Jurkat, Clone E6-1 (cell line): ENCODE measurements around the gene GNAO1.

Experiments used
- DNase-seq: peaks from one replicate; pipeline ENCODE4 v3.0.0-alpha.2; 2011; ENCODE audit warnings: low read depth, low spot score
- H3K4me3 ChIP-seq: 2 replicates; pipeline ENCODE4 v1.5.1; 2011; ENCODE audit warnings: mild to moderate bottlenecking, low read length, control low read depth, moderate library complexity

GNAO1 gene

GRCh38 chr16:56275801-56276200, 84.5 kb downstream of the GNAO1 start:
- no peak overlapping the region for H3K4me3 ChIP-seq
- DNase-seq, result no peak

DNA sequence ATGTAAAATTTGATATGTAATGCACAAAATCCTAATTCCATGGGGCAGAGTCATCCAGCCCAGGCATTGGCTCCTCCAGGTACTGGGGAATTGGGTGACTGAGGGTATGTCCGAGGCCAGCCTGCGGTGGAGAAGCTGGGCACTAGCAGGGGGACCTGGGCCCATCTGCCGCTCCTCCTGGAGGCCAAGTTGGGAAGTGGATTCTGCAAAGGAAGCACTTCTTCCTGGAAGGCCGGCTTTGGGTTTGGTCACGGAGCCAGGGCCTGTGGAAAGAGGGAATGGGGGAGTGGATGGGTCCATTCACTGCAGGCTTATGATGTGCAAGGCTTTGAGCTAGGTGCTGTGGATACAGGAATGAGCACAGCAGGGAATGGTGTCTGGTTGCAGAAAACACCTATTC, 85.8 kb downstream of the GNAO1 start:
- no peak for DNase-seq

GRCh38 chr16:56278196-56278855, 87.0 kb downstream of the GNAO1 start:
- DNase-seq, result no peak
- H3K4me3 ChIP-seq, result no peak overlapping the region

More for the DNA sequence above, 85.8 kb downstream of the GNAO1 start:
- no peak overlapping the region for H3K4me3 ChIP-seq

DNA sequence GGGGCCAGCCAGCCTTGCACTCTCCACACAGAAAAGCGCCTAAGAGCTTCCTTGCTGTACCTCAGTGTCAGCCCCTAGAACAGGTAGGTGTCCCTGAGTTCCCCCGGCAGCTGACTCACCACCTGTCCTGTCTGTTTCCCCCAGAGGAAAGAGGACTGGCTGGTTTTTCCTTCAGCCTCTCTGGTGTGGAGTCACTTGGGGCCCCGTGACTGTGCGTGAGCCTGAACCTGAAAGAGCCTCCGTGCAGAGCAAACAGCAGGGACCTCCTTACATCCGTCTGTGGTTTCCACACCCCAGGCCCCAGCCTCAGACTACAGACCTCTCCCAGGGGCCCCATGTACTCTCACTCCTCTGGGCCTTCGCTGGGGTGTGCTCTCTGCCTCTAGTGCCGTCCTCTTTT, 87.8 kb downstream of the GNAO1 start:
- H3K4me3 ChIP-seq, result no peak overlapping the region
- DNase-seq, result peak; percentile 55

DNA sequence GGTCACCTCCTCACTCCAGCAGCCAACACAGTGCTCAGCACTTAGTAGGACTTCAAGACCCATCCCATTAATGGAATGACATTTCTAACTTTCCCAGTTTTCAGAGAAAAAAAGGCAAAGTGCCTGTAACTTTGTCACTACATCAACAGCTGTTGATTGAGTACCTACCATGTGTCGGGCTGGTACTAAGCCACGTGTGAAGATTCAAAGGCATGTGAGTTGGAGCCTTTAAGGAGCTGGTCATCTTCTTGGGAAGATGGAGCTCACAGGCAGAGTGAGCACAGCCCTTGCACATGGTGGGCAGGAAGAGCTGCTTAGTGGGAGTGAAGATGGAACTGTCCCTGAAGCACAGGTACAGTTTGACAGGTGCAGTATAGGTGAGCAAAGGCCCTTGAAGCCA, 88.6 kb downstream of the GNAO1 start:
- no peak overlapping the region for H3K4me3 ChIP-seq
- DNase-seq, result no peak

- peak; percentile 8 for DNase-seq
- H3K4me3 ChIP-seq, result no peak overlapping the region
Observed at GRCh38 chr16:56281249-56281805, 90.0 kb downstream of the GNAO1 start.

DNA sequence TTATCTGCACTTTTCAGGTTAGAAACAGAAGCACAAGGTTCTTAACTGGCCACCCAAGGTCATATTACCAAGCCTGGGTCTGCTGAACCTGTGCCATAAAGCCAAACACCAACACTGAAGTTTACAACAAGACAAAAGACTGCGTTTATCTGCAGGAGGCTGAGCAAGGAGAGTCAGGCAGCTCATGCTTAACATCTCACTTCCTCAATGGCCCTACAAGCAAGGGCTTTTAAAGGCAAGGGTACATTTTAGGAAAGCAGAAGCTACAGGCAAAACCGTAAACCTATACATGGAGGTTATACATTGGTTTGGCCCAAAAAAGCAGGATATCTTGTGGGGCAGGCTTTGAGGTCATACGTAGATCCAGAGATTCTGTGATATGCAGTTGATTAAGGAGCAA, 91.2 kb downstream of the GNAO1 start:
- no peak overlapping the region for H3K4me3 ChIP-seq
- DNase-seq, result no peak

DNA sequence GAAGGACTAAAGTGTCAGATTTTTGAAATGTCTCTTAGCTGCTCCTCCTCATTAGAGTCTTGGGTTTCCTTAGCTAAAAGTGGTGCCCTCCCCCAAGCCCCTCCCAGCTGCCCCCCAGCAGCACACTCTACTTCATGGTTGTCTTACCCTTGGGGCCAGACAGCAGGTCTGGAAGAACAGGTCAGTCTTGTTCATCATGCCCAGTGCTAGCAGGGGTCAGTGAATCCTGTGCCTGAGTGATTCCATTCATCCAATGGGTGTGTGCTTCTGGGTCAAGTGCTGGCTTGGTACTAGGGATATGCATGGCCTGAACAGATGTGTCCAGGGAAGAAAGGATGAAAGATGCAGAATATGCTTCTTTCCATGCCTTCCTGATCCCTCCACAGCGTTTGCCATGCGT, 93.2 kb downstream of the GNAO1 start:
- no peak overlapping the region for H3K4me3 ChIP-seq
- DNase-seq, result no peak

DNA sequence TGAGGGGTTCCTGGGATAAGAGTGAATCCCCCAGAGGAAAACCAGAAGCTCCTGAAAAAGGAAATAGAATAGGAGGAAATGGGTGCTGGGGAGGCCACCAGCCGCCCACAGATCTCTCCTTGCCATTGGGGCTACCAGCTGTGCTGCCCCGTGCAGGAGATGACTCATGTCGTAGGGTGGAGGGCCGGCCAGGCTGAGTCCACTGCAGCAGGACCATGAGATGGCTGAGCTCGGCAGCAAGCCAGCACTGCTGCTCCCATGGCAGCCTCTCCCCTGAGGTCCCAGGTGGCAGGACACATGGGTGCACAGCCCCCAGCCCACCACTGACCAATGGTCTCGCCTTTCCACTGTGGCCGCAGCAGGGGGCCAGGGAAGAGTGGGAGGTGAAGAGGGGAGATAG, 95.5 kb downstream of the GNAO1 start:
- no peak overlapping the region for H3K4me3 ChIP-seq
- no peak for DNase-seq

DNA sequence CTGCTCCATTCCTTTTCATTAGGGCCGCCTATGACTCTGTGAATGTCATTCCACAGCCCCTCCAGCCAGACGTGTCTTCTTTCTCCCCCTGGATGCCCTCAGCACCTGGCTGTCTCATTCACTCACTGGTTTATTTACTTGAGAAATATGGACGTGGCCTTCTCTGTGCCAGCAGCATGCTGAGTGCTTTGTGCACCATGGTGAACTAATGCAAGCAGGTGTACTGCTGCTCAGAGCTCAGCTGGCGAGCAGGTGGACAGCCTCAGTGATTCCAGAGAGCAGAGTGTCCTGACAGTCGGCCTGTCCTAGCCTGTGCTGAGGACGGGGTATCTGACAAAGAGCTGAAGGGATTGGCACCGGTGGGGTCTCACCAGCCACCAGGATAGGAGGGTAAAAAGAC, 96.7 kb downstream of the GNAO1 start:
- no peak overlapping the region for H3K4me3 ChIP-seq

GRCh38 chr16:56289416-56289815, 98.1 kb downstream of the GNAO1 start:
- H3K4me3 ChIP-seq, result no peak overlapping the region
- no peak for DNase-seq

More for the DNA sequence above, 96.7 kb downstream of the GNAO1 start:
- DNase-seq, result no peak

DNA sequence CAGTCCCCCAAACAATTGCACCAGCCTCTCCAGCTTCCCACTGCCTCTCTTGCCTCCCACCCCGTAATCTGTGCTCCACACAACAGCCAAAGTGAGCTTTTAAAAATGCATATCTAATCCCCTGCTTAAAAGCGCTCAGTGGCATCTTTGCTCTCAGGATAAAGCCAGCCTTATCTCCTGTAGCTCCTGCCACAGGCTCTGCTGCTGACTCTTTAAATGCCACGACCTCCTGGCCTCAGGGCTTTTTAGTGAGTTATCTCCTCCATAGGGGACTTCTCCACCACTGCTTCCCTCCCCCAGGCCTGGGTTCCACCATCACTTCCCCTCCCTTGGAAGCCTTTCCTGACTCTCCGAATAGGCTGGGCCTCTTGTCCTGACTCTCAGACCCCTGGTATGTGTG, 98.6 kb downstream of the GNAO1 start:
- DNase-seq, result no peak
- H3K4me3 ChIP-seq, result no peak overlapping the region

- H3K4me3 ChIP-seq, result no peak overlapping the region
- DNase-seq, result no peak
Observed at GRCh38 chr16:56294014-56294413, 102.7 kb downstream of the GNAO1 start.

- no peak for DNase-seq
- H3K4me3 ChIP-seq, result no peak overlapping the region
Observed at GRCh38 chr16:56294579-56294978, 103.3 kb downstream of the GNAO1 start.

- no peak for DNase-seq
- no peak overlapping the region for H3K4me3 ChIP-seq
Observed at GRCh38 chr16:56295059-56295665, 103.9 kb downstream of the GNAO1 start.

- no peak overlapping the region for H3K4me3 ChIP-seq
Observed at GRCh38 chr16:56295739-56296527, 104.6 kb downstream of the GNAO1 start.

DNA sequence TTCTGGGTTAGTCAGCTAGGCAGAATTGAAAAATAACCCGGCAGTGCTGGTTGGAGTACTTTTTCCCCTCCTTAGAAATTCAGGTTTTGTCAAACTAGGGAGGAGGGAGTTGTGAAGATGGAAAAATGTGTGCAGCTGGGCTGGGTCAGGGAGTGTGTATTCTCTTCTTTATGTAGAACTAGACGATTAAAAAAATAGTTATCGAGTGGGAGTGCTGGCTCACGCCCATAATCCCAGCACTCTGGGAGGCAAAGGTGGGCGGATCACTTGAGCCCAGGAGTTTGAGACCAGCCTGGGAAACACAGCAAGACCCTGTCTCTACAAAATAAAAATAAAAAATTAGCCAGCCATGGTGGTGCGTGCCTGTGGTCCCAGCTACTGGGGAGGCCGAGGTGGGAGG, 106.4 kb downstream of the GNAO1 start:
- no peak overlapping the region for H3K4me3 ChIP-seq
- DNase-seq, result no peak

More at GRCh38 chr16:56295739-56296527, 104.6 kb downstream of the GNAO1 start:
- no peak for DNase-seq

DNA sequence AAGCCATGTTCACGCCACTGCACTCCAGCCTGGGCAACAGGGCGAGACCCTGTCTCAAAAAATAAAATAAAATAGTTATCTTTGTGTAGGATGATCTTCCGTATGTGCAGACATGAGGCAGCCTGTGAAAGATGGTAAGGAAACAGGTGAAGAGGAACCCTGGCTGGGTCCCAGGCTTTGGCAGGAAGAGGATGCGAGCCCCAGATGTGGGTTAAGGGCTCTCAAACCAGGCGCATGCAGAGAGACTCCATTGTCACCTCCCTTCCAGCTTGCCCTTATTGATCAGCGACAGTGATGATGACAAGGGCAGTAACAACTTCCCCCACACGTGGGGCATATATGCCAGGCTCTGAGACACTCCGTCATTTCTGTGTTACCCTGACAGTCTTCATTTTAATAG, 106.8 kb downstream of the GNAO1 start:
- DNase-seq, result no peak
- H3K4me3 ChIP-seq, result no peak overlapping the region

GRCh38 chr16:56298948-56299596, 107.8 kb downstream of the GNAO1 start:
- no peak for DNase-seq
- H3K4me3 ChIP-seq, result no peak overlapping the region

DNA sequence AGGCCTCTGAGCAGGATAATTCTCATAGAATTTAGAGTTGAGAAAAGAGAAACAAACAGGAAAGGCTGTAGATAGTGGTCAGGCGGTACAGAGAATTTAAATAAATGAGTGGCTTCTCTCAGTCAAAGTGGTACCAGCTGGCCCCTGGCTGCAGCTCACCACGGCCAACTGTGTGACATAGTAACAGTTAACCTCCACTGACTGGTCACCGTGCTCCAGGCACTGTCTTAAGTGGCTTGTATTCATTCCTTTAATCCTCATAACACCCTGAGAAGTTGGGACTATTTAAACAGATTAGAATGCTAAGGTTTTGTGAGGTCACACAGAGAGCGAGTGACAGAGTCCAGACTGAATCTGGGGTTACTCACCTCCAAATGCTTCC, 108.9 kb downstream of the GNAO1 start:
- no peak overlapping the region for H3K4me3 ChIP-seq
- DNase-seq, result no peak
